Upper lobe of left lung (tissue), 4 donors: Measurements from ENCODE around the gene AMELX.

Experiments
- CTCF ChIP-seq, 6 experiments: fragments of 450-650 bp in 4 of 6; fragments of 200-600 bp in 2 of 6; sonication (generic) in 2 of 6; IDR thresholded peaks; one replicate each; pipeline ENCODE4 v1.5.1; 2016 to 2019; ENCODE audit warnings: antibody characterized with exemption in 6 of 6
- EP300 ChIP-seq, 4 donors: sonication (generic); formaldehyde crosslinking; IDR thresholded peaks; one replicate each; pipeline ENCODE4 v1.5.1; 2017; ENCODE audit warnings: antibody characterized with exemption in 4 of 4, control low read depth in 2 of 4
- POLR2A ChIP-seq, 4 donors: fragments of 450-650 bp; IDR thresholded peaks; one replicate each; pipeline ENCODE4 v1.5.1; 2016 to 2017; ENCODE audit warnings: antibody characterized with exemption in 4 of 4, mild to moderate bottlenecking in 2 of 4
- POLR2AphosphoS5 ChIP-seq, 2 donors: sonication (generic); formaldehyde crosslinking; IDR thresholded peaks; one replicate each; pipeline ENCODE4 v1.5.1; 2017; ENCODE audit warnings: antibody characterized with exemption in 2 of 2

GRCh38 chrX:11269006-11269405 is 24.2 kb upstream of the AMELX start:
- no peak for TF ChIP-seq CTCF (IDR thresholded peaks at IDR 0.05)
- TF ChIP-seq POLR2AphosphoS5 (IDR thresholded peaks at IDR 0.05), result no peak
- TF ChIP-seq POLR2A (IDR thresholded peaks at IDR 0.05), result no peak
- no peak for TF ChIP-seq EP300 (IDR thresholded peaks at IDR 0.05)
